Measurements from ENCODE around the gene GALNTL6. TPM values are rescaled to one million over a fixed set of nuclear protein-coding genes. Genes with fewer than 3 reads are reported as not detected.

Gene GALNTL6
- polyA plus RNA-seq, 4 donors: 0.86 to 2.8 (median 1.1) TPM

DNA sequence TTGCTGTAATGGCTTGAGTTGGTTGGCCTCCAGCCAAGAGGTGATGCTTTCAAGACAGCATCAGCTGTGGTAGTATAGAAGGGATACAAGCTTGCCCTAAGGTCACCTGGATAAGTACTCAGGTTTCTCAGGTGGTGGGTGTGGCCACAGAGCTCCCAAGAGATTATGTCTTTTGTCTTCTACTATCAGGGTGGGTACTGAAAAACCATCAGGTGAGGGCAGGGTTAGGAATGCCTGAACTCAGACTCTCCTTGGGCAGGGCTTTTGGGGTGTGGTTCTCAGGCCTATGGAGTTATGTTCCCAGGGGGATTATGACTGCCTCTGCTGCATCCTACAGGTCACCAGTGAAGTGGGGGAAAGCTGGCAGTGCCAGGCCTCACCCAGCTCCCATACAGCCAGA lies 700.8 kb downstream of the GALNTL6 start:
- no peak for DNase-seq (ENCODE audit: low read depth in 4 of 4, low spot score in 3 of 4)

GRCh38 chr4:172514801-172515200 lies 701.6 kb downstream of the GALNTL6 start:
- DNase-seq (ENCODE audit: low read depth in 4 of 4, low spot score in 3 of 4): no peak

DNA sequence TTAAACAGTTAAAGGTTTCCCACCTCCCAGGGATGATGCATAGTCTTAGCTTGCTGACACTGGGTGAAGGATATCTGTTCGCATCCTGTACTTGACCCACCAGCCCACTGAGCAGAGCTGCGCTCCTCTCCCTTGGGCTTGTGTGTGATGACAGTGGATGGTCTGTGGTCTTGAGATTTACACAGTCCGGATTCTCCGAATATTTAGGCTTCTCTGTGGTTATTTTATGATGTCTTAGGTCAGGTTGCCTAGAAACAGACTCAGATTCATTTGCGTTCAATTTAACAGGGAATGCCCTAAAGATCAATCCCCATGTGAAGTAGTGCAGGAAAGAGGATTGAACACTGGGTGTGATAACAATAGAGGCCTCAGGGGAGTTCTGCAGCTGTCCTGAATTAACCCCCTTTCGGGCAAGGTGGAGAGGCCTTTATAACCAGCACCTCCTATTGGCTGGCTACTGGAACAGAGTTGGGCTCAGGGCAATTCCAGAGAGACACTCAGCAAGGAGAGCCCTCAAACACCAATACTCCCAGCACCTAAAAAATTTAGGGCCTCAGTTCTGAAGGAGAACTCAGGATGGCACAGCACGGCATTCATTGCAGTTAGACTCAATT lies 702.2 kb downstream of the GALNTL6 start:
- no peak for DNase-seq (ENCODE audit: low read depth in 4 of 4, low spot score in 3 of 4)

GRCh38 chr4:172517391-172517790 lies 704.2 kb downstream of the GALNTL6 start:
- no peak for DNase-seq (ENCODE audit: low read depth in 4 of 4, low spot score in 3 of 4)

- no peak for DNase-seq (ENCODE audit: low read depth in 4 of 4, low spot score in 3 of 4)
Measured at GRCh38 chr4:172521248-172521647, 708.0 kb downstream of the GALNTL6 start.

GRCh38 chr4:172521680-172522079 lies 708.5 kb downstream of the GALNTL6 start:
- DNase-seq (ENCODE audit: low read depth in 4 of 4, low spot score in 3 of 4): no peak

DNA sequence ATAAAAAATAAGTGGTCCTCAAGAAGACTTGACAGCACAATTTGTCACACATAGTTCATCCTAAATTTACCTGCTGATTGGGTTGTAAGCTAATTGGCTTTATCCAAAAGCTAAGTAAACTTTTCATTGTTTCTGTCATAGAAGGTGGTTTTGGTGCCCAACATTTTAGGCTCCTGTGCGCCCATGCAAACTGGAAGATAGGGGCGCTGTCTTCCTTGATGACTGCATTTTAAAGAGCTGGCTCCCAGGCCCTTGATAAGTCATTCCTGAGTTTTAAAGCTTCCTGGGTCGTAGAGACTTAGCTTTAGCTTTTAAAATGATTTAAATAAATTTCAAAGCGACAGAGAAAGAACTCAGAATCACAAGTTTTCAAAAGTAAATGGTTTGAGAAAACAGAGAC lies 730.0 kb downstream of the GALNTL6 start:
- DNase-seq (ENCODE audit: low read depth in 4 of 4, low spot score in 3 of 4): no peak

DNA sequence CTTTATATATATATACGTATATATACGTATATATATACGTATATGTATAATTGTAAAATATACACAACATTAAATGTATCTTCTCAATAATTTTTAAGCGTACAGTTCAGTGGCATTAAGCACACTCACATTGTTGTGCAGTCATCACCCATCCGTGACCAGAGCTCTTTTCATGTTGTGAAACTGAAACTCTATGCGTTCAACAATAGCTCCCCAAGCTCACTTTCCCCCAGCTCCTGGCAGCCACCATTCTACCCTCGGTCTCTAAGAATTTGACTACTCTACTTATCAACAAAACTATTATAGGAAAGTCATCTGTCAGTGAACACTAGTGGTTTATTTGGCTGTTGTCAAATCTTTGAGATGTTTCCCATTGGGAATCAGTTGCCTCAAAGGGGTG lies 733.6 kb downstream of the GALNTL6 start:
- no peak for DNase-seq (ENCODE audit: low read depth in 4 of 4, low spot score in 3 of 4)

DNA sequence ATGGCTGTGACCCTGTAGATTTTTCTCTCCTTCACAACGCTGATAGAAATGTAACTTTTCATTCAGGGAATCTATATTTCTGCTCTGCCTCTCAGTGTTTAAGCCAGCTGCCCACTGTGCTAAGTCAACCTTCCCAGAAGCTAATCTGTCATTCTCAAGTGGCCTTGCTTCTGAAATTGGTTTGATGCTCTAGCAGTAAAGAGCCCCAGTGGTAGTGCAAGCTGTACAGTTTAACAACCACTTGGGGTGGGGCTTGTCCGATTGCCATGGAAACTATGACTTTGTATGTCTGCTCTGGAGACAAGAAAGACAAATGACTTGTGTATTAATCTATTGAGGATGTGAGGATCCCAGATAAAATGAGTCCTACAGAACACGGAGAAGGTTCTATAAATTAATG lies 734.5 kb downstream of the GALNTL6 start:
- DNase-seq (ENCODE audit: low read depth in 4 of 4, low spot score in 3 of 4): no peak

DNA sequence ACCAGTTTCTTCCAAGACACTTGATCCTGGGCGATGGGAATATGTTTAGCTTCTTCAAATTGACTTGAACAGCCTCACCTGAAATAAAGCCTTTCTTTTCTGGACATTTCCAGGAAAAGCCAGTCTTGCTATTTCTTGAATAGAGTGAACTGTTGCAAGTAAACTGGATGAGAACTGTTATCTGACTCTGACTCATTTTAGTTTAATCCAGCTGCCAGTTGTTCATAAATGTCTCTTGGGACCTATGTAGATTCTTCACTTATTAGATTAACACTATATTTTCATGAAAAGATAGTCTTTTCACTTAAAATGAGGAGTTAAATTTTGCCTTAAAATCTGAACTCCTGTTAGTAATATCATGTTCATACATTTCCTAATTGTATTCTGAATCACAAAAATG lies 740.0 kb downstream of the GALNTL6 start:
- no peak for DNase-seq (ENCODE audit: low read depth in 4 of 4, low spot score in 3 of 4)

- no peak for DNase-seq (ENCODE audit: low read depth in 4 of 4, low spot score in 3 of 4)
Measured at GRCh38 chr4:172554588-172554987, 741.4 kb downstream of the GALNTL6 start.

DNA sequence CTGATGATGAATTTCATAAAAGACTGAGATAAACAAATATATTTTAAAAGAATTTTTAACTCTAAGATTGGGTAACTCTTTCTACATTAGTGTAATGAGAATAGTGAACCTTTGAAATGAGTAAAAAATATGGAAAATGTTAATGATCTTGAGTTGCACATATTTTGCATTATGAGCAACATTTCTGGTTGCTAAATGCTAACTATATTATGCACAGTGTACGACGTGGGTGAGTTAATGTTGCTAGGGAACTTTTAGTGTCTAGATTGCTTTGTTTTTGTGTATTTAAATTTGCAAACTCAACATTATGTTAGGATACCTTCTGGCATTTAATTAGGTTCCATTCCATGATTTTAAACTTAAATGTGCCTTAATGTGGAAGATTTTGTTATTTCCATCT lies 742.5 kb downstream of the GALNTL6 start:
- DNase-seq (ENCODE audit: low read depth in 4 of 4, low spot score in 3 of 4): no peak

GRCh38 chr4:172573899-172574298 lies 760.7 kb downstream of the GALNTL6 start:
- no peak for DNase-seq (ENCODE audit: low read depth in 4 of 4, low spot score in 3 of 4)

DNA sequence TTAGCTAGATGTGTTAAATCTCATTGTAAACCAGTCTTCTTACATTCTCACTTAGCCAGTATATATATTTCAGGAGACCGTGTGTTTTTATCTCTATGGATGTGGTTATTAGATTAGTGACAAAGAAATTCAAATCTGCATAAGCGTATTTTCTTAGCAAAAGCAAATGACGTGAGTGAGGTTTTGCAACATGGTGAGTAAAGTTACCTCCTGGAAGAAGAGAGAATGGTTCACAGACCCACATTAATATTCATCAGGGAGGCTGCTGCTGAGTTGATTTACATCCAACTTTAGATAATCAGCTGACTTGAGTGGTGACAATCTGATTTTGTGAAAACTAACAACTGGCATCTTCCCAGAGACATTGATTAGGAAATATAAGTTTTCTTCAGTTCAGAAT lies 765.5 kb downstream of the GALNTL6 start:
- no peak for DNase-seq (ENCODE audit: low read depth in 4 of 4, low spot score in 3 of 4)

DNA sequence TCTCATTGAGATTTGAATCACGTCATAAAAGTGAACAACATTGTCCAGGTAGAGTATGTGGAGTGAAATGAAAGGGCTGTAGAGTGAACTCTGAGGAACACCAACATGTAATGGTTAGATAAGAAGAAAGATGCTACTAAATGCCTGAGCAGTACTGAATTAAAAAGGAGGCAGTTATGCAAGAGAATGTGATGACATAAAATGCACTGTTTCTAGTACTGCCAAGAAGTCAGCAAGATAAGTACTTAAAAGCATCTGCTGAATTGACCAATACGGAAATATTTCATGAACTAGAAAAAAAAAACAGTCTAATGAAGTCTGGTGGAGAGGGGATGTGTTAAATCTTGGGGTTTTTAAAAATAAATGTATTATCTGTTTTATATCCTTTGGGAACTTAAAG lies 771.6 kb downstream of the GALNTL6 start:
- DNase-seq (ENCODE audit: low read depth in 4 of 4, low spot score in 3 of 4): no peak

DNA sequence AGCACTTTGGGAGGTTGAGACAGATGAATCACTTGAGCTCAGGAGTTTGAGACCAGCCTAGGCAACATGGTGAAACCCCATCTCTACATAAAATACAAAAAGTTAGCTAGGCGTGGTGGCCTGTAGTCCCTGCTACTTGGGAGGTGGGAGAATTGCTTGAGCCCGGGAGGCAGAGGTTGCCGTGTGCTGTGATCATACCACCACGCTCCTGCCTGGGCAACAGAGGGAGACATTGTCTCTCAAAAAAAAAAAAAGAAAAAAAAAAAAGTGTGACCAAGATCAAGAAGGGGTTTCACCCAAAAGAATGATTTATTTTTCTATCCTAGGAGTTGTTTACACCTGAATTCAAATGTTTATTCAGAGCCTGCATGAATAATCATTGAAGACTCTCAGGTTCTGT lies 783.0 kb downstream of the GALNTL6 start:
- no peak for DNase-seq (ENCODE audit: low read depth in 4 of 4, low spot score in 3 of 4)

DNA sequence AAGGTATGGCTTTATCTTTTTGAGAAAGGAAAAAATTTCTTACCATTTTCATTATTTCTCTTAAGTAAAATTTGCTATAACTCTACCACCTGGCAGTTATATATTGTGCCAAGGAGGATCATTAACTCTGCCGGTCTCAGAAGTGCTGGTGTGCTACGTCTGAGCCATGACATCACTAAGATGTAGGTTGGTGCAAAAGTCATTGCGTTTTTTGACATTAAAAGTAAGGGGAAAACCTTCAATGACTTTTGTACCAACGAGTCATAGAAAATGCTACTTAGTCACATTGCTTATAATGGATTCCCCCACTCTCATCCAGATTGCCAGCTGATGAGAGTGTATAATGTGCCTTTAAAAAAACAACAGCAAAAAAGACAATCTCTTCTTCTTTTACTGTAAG lies 786.4 kb downstream of the GALNTL6 start:
- no peak for DNase-seq (ENCODE audit: low read depth in 4 of 4, low spot score in 3 of 4)

GRCh38 chr4:172601195-172601594 lies 788.0 kb downstream of the GALNTL6 start:
- DNase-seq (ENCODE audit: low read depth in 4 of 4, low spot score in 3 of 4): peak in 2 of 4 donors; percentile 1

DNA sequence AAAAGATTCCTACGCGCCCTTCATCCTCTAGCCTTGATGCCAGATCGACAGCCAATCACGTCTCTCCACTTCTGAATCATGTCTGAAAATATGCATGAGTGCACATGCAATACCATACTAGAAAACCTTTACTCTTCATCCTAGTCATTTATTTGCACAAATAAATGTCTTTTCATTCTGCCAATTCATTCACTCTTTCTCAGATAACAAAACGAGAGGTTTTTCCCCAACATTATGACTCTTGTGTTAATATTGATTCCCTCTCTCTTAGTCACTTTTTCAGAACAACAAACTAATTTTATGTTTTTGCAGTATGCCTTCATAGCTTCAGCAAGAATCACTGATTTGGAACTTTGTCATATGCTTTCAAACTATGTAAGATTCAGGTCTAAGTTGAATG lies 806.0 kb downstream of the GALNTL6 start:
- DNase-seq (ENCODE audit: low read depth in 4 of 4, low spot score in 3 of 4): no peak

DNA sequence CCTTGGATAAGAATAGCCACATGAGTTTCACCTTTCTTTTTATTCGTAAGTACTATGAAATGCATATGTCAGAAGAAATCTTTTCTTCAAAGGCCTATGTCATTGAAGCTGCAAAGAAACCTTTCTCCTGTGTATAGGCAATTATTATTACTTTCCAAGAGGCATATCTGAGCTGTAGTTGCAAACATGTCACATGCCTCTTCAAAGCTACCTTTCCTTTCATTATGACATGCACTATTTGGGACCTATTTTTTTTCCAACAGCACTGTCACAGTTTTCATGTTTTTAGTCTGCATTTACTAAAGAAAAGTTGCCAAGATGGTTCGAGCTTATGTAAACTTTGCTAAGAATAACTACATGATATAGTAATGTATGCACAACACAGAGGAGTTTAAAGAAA lies 806.6 kb downstream of the GALNTL6 start:
- no peak for DNase-seq (ENCODE audit: low read depth in 4 of 4, low spot score in 3 of 4)

DNA sequence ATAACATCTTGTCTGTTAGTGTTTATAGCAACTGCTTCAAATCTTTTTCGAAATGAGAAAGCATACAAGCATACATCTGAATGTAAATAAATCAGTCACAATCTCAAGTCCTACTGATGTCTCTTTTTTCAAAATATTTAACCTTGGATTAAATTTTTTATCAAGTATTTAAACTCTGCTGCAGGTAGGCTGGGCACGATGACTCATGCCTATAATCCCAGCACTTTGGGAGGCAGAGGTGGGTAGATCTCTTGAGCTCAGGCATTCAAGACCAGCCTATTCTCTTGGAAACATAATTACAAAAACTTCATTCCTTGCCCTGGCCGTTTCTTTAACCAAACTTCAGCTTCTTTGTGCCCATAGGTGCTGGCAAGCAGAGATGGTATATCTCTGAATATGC lies 815.1 kb downstream of the GALNTL6 start:
- no peak for DNase-seq (ENCODE audit: low read depth in 4 of 4, low spot score in 3 of 4)

DNA sequence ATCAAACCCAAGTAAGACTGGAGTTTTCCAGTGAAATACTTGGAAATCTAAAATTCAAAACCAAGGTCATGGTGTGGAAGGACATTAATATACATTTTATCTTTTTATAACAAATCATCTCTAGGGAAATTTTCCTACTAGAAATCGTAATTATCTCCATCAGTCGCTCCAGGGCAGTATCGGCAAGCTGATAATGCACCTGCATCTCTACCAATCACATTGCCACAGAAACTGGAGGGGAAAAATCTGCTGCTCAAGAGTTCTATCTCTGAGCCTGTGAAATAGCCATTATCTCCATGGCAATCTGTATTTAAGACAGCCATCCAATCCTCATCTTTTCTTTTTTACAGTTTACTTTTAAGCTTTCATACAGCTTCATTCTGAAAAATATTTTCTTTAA lies 817.1 kb downstream of the GALNTL6 start:
- DNase-seq (ENCODE audit: low read depth in 4 of 4, low spot score in 3 of 4): no peak

- DNase-seq (ENCODE audit: low read depth in 4 of 4, low spot score in 3 of 4): no peak
Measured at GRCh38 chr4:172631832-172632231, 818.6 kb downstream of the GALNTL6 start.

All from right renal pelvis (tissue), 4 donors.